Keratinocyte (primary cell): ENCODE results near the gene BASP1.

Experiments used
- CTCF ChIP-seq, 3 experiments: IDR thresholded peaks in 1 of 3; conservative IDR thresholded peaks in 1 of 3; optimal IDR thresholded peaks in 1 of 3; 2 replicates in 2 of 3; 3 replicates in 1 of 3; pipeline versions ENCODE3 to v1.5.1; 2011; ENCODE audit warnings: low read length in 3 of 3, mild to moderate bottlenecking in 3 of 3, moderate library complexity in 2 of 3, control low read depth in 1 of 3, inconsistent platforms in 1 of 3; ENCODE audit not compliant: insufficient read depth in 2 of 3; ENCODE audit errors: extremely low read depth in 1 of 3
- EZH2 ChIP-seq: IDR thresholded peaks from one replicate; pipeline ENCODE4 v1.6.1; 2012; ENCODE audit warnings: inconsistent platforms, mild to moderate bottlenecking, low read length, moderate library complexity

- no peak for TF ChIP-seq CTCF (optimal IDR thresholded peaks at IDR 0.05 in 1 of 3, IDR thresholded peaks at IDR 0.05 in 1 of 3, conservative IDR thresholded peaks at IDR 0.05 in 1 of 3; ENCODE audit: extremely low read depth in 1 of 3, insufficient read depth in 2 of 3, low read length in 3 of 3)
- TF ChIP-seq EZH2 = no peak
Measured at GRCh38 chr5:17218353-17219005, 1.0 kb downstream of the BASP1 start.
